H1 (cell line): ENCODE data around the gene KLF4. TPM values are rescaled to one million over a fixed set of nuclear protein-coding genes. Genes with fewer than 3 reads are reported as not detected.
A peak's percentile ranks its signal among the peaks of the same experiment; 100 is the strongest.

Source experiments
- EZH2 ChIP-seq: fragments of 200-600 bp; sonication (generic); IDR thresholded peaks from 2 replicates; pipeline ENCODE4 v1.7.1; 2012; ENCODE audit warnings: low read depth, mild to moderate bottlenecking, moderate library complexity, low read length, inconsistent platforms; ENCODE audit not compliant: severe bottlenecking
- GABPA ChIP-seq: IDR thresholded peaks from 2 replicates; pipeline ENCODE4 v1.6.1; 2011; ENCODE audit warnings: mild to moderate bottlenecking, low read length, moderate library complexity, borderline replicate concordance; ENCODE audit not compliant: insufficient read depth
- KDM4A ChIP-seq: IDR thresholded peaks from one replicate; pipeline ENCODE4 v1.7.1; 2012; ENCODE audit warnings: low read depth, mild to moderate bottlenecking, moderate library complexity, low read length, inconsistent platforms; ENCODE audit not compliant: severe bottlenecking
- SIN3A ChIP-seq, 2 experiments: IDR thresholded peaks in 1 of 2; conservative IDR thresholded peaks in 1 of 2; 2 replicates each; pipeline ENCODE4 v1.6.1; 2011 to 2012; ENCODE audit warnings: low read length in 2 of 2, improper control_type of control experiment in 1 of 2, low read depth in 1 of 2, mild to moderate bottlenecking in 1 of 2
- SUZ12 ChIP-seq: fragments of 200-600 bp; sonication (generic); IDR thresholded peaks from 2 replicates; pipeline ENCODE4 v1.6.1; 2012; ENCODE audit warnings: mild to moderate bottlenecking, inconsistent platforms, low read length, moderate library complexity, mixed read lengths
- polyA plus RNA-seq, 7 experiments: library from polyadenylated mRNA; depleted of rRNA in 3 of 7; stranded (reverse) in 5 of 7; unstranded in 2 of 7; fragments of >200 nt in 5 of 7; fragments of 200-250 nt in 2 of 7; gene quantifications; 1 replicate in 5 of 7; 2 replicates in 1 of 7; 4 replicates in 1 of 7; pipeline versions ENCODE4 v1.2.1 to v1.2.3, GENCODE V29; 2011 to 2013; ENCODE audit warnings: missing spikeins in 2 of 7, mixed read lengths in 2 of 7
- total RNA-seq: library from RNA; stranded (reverse); fragmentation: NEBNext Ultra II Directional; extraction: Animal tissue kit (Norgen Biotek cat#: 25700); gene quantifications from 2 replicates; pipeline ENCODE4 v1.2.1, GENCODE V29; 2021

The KLF4 gene
- total and polyA plus RNA-seq, 2 of the 8 experiments (the other 6 are each of a cell fraction or from before 2014, with no cell fraction given), result 0.77 to 2.8 TPM

- TF ChIP-seq EZH2 (peak; percentile 95), SUZ12 (peak; percentile 97), KDM4A (peak; percentile 30), SIN3A (conservative IDR thresholded peaks at IDR 0.05 in 1 of 2, IDR thresholded peaks at IDR 0.05 in 1 of 2; ENCODE audit: low read depth in 1 of 2, low read length in 2 of 2) (peak in 1 of 2 experiments; percentile 64; a peak in 1 of 4 replicates), GABPA (no peak)
Observed at GRCh38 chr9:107488375-107489143, 1.0 kb downstream of the KLF4 start (continued).
